Neural progenitor cell (in vitro differentiated cells): ENCODE results near the gene SURF2. TPM values are rescaled to one million over a fixed set of nuclear protein-coding genes. Genes with fewer than 3 reads are reported as not detected.

Source experiments
- DNase-seq: peaks from one replicate; pipeline ENCODE4 v3.0.0-alpha.2; 2016; ENCODE audit warnings: low spot score
- H2AFZ ChIP-seq: fragments of 200-600 bp; sonication (generic); replicated peaks from 2 replicates; pipeline ENCODE4 v1.6.1; 2016; ENCODE audit warnings: antibody characterized with exemption
- H3F3A ChIP-seq: fragments of 200-600 bp; sonication (generic); 2 replicates; pipeline ENCODE4 v1.6.1; 2016; ENCODE audit warnings: antibody characterized with exemption, low read depth
- H3K27ac ChIP-seq: fragments of 200-600 bp; sonication (generic); 2 replicates; pipeline ENCODE4 v1.5.1; 2016; ENCODE audit warnings: mild to moderate bottlenecking
- H3K27me3 ChIP-seq: fragments of 200-600 bp; sonication (generic); 2 replicates; pipeline ENCODE4 v1.6.1; 2016; ENCODE audit warnings: mild to moderate bottlenecking, moderate library complexity
- H3K36me3 ChIP-seq: fragments of 200-600 bp; sonication (generic); 2 replicates; pipeline ENCODE4 v1.5.1; 2016
- H3K4me1 ChIP-seq: fragments of 200-600 bp; sonication (generic); 2 replicates; pipeline ENCODE4 v1.6.1; 2016; ENCODE audit warnings: mixed run types
- H3K4me2 ChIP-seq: fragments of 200-600 bp; sonication (generic); 2 replicates; pipeline ENCODE4 v1.6.1; 2016
- H3K4me3 ChIP-seq: fragments of 200-600 bp; sonication (generic); 2 replicates; pipeline ENCODE4 v1.5.1; 2016
- H3K79me2 ChIP-seq: fragments of 200-600 bp; sonication (generic); 2 replicates; pipeline ENCODE4 v1.6.1; 2016; ENCODE audit warnings: low read depth
- H3K9ac ChIP-seq: fragments of 200-600 bp; sonication (generic); 2 replicates; pipeline ENCODE4 v1.6.1; 2016
- H3K9me3 ChIP-seq: fragments of 200-600 bp; sonication (generic); 2 replicates; pipeline ENCODE4 v1.5.1; 2016; ENCODE audit warnings: low read depth
- H4K20me1 ChIP-seq: fragments of 200-600 bp; sonication (generic); 2 replicates; pipeline ENCODE4 v1.6.1; 2016; ENCODE audit warnings: low read depth
- H3K27ac Mint-ChIP-seq: 3 replicates; pipeline ENCODE4 v1.8.0; 2021; ENCODE audit warnings: mixed read lengths
- H3K27me3 Mint-ChIP-seq: 2 replicates; pipeline ENCODE4 v1.8.0; 2022; ENCODE audit warnings: low read depth, mild to moderate bottlenecking, inconsistent platforms, moderate library complexity, mixed read lengths; ENCODE audit not compliant: insufficient read depth
- H3K36me3 Mint-ChIP-seq: 3 replicates; pipeline ENCODE4 v1.8.0; 2021; ENCODE audit warnings: mixed read lengths
- H3K4me1 Mint-ChIP-seq: 3 replicates; pipeline ENCODE4 v1.8.0; 2021; ENCODE audit warnings: mixed read lengths
- H3K4me3 Mint-ChIP-seq: 3 replicates; pipeline ENCODE4 v1.8.0; 2021; ENCODE audit warnings: mild to moderate bottlenecking, moderate library complexity, mixed read lengths
- H3K9me3 Mint-ChIP-seq: 3 replicates; pipeline ENCODE4 v1.8.0; 2020; ENCODE audit warnings: mixed read lengths
- CTCF ChIP-seq: fragments of 200-600 bp; sonication (generic); IDR thresholded peaks from 2 replicates; pipeline ENCODE4 v1.5.1; 2017; ENCODE audit warnings: antibody characterized with exemption, mild to moderate bottlenecking
- EZH2 ChIP-seq: fragments of 200-600 bp; sonication (generic); IDR thresholded peaks from 2 replicates; pipeline ENCODE4 v1.6.1; 2017; ENCODE audit warnings: antibody characterized with exemption, mild to moderate bottlenecking, moderate library complexity
- EZH2phosphoT487 ChIP-seq: fragments of 200-600 bp; sonication (generic); IDR thresholded peaks from 2 replicates; pipeline ENCODE4 v1.6.1; 2017; ENCODE audit warnings: antibody characterized with exemption
- total RNA-seq: library from RNA; depleted of rRNA; stranded (reverse); fragments of >200 nt; gene quantifications from 2 replicates; pipeline ENCODE4 v1.2.3, GENCODE V29; 2015; ENCODE audit warnings: low replicate concordance

SURF2 gene
- total RNA-seq, 1 donor from 2014 or later = 16.0 TPM

- Histone ChIP-seq H4K20me1 (peaks cover 14% of the 10 kb centered on the region), H3K27ac (no peak overlapping the region), H3K9ac (no peak overlapping the region), H3K36me3 (no peaks in the 10 kb centered on the region), H3F3A (peaks cover 33% of the 10 kb centered on the region), H3K79me2 (peaks cover 13% of the 10 kb centered on the region), H3K4me3 (no peak overlapping the region), H2AFZ (no peak overlapping the region), H3K27me3 (no peaks in the 10 kb centered on the region), H3K4me1 (peaks cover 10% of the 10 kb centered on the region), H3K9me3 (no peaks in the 10 kb centered on the region), H3K4me2 (no peak overlapping the region)
- H3K27me3 Mint-ChIP-seq = peaks cover 5% of the 10 kb centered on the region
- no peak for DNase-seq
- TF ChIP-seq EZH2phosphoT487 (no peak), CTCF (no peak), EZH2 (no peak)
- H3K4me1 Mint-ChIP-seq = peaks cover 9% of the 10 kb centered on the region
- no peak overlapping the region for H3K27ac Mint-ChIP-seq
- no peak overlapping the region for H3K4me3 Mint-ChIP-seq
- no peaks in the 10 kb centered on the region for H3K9me3 Mint-ChIP-seq
- H3K36me3 Mint-ChIP-seq = peaks cover 22% of the 10 kb centered on the region
Observed at GRCh38 chr9:133339641-133340040, 16.7 kb upstream of the SURF2 start.

- Mint-ChIP-seq H3K4me3 (no peak overlapping the region), H3K27me3 (peaks cover 5% of the 10 kb centered on the region), H3K27ac (no peak overlapping the region), H3K9me3 (no peaks in the 10 kb centered on the region), H3K4me1 (peaks cover 6% of the 10 kb centered on the region), H3K36me3 (peaks cover 22% of the 10 kb centered on the region)
- Histone ChIP-seq H4K20me1 (peaks cover 10% of the 10 kb centered on the region), H3K79me2 (peaks cover 10% of the 10 kb centered on the region), H3K9ac (no peak overlapping the region), H3K27ac (no peak overlapping the region), H3F3A (peaks cover 30% of the 10 kb centered on the region), H3K27me3 (no peaks in the 10 kb centered on the region), H2AFZ (no peak overlapping the region), H3K36me3 (no peaks in the 10 kb centered on the region), H3K4me2 (no peak overlapping the region), H3K9me3 (no peaks in the 10 kb centered on the region), H3K4me1 (peaks cover 5% of the 10 kb centered on the region), H3K4me3 (no peak overlapping the region)
- no peak for DNase-seq
- no peak for TF ChIP-seq EZH2phosphoT487
- no peak for TF ChIP-seq CTCF
- no peak for TF ChIP-seq EZH2
Observed at GRCh38 chr9:133340256-133340655, 16.1 kb upstream of the SURF2 start.

GRCh38 chr9:133340916-133341315 is 15.4 kb upstream of the SURF2 start:
- H3K27ac ChIP-seq = no peak overlapping the region
- no peak overlapping the region for H3K4me2 ChIP-seq
- Mint-ChIP-seq H3K4me1 (peaks cover 4% of the 10 kb centered on the region), H3K36me3 (peaks cover 22% of the 10 kb centered on the region), H3K4me3 (no peak overlapping the region), H3K27ac (no peak overlapping the region), H3K9me3 (no peaks in the 10 kb centered on the region), H3K27me3 (peaks cover 3% of the 10 kb centered on the region)
- no peak overlapping the region for H3K9ac ChIP-seq
- DNase-seq = no peak
- no peak overlapping the region for H2AFZ ChIP-seq
- peaks cover 14% of the 10 kb centered on the region for H4K20me1 ChIP-seq
- H3F3A ChIP-seq = peaks cover 26% of the 10 kb centered on the region
- H3K27me3 ChIP-seq = no peaks in the 10 kb centered on the region
- H3K4me1 ChIP-seq = peaks cover 5% of the 10 kb centered on the region
- H3K79me2 ChIP-seq = peaks cover 10% of the 10 kb centered on the region
- no peaks in the 10 kb centered on the region for H3K9me3 ChIP-seq
- H3K36me3 ChIP-seq = no peaks in the 10 kb centered on the region
- H3K4me3 ChIP-seq = no peak overlapping the region
- no peak for TF ChIP-seq EZH2phosphoT487
- no peak for TF ChIP-seq EZH2
- TF ChIP-seq CTCF = no peak
